ENCODE data around the gene WNT3. TPM values are rescaled to one million over a fixed set of nuclear protein-coding genes. Genes with fewer than 3 reads are reported as not detected.
A peak's percentile ranks its signal among the peaks of the same experiment; 100 is the strongest.

The WNT3 gene
- total RNA-seq, 3 donors from 2014 or later (not counting 1 experiment from before 2014, with no cell fraction given) = 0.07 to 1.4 (median 0.30) TPM

DNA sequence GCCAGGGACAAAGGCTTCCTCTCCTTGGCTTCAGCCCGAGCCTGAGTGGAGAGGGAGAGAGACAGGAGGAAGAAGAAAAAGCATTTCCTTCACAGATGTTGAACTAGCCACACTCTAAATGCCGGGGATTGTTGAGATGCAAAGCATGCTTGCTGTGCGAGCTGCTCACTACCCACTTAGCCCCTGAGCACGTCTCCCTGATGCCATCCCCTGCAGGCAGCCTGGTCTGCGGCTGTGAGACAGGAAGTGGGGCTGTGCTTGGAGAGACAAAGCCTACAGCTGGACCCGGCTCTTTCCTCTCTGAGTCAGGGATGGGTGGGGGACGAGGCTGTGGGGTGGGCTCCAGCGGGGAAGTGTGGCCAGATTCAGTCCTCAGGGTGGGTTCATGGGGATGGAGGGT, 46.6 kb upstream of the WNT3 start:
- DNase-seq = no peak
- Histone ChIP-seq H3K4me1 (ENCODE audit: control insufficient read depth, insufficient read depth, low read length) (peaks cover 8% of the 10 kb centered on the region), H3K36me3 (ENCODE audit: control insufficient read depth, insufficient read depth, low read length) (no peaks in the 10 kb centered on the region), H3K4me3 (ENCODE audit: low read length) (no peak overlapping the region), H3K27me3 (ENCODE audit: control insufficient read depth, insufficient read depth, low read length) (no peaks in the 10 kb centered on the region), H3K27ac (ENCODE audit: low read length) (no peak overlapping the region), H3K9me3 (ENCODE audit: control insufficient read depth, insufficient read depth, low read length) (no peaks in the 10 kb centered on the region)
- H3K4me3 Mint-ChIP-seq = no peak overlapping the region
- no peaks in the 10 kb centered on the region for H3K9me3 Mint-ChIP-seq
- peaks cover 5 to 6% of the 10 kb centered on the region in 2 donors for H3K4me1 Mint-ChIP-seq
- H3K36me3 Mint-ChIP-seq = no peaks in the 10 kb centered on the region
- TF ChIP-seq, protein P1, sequence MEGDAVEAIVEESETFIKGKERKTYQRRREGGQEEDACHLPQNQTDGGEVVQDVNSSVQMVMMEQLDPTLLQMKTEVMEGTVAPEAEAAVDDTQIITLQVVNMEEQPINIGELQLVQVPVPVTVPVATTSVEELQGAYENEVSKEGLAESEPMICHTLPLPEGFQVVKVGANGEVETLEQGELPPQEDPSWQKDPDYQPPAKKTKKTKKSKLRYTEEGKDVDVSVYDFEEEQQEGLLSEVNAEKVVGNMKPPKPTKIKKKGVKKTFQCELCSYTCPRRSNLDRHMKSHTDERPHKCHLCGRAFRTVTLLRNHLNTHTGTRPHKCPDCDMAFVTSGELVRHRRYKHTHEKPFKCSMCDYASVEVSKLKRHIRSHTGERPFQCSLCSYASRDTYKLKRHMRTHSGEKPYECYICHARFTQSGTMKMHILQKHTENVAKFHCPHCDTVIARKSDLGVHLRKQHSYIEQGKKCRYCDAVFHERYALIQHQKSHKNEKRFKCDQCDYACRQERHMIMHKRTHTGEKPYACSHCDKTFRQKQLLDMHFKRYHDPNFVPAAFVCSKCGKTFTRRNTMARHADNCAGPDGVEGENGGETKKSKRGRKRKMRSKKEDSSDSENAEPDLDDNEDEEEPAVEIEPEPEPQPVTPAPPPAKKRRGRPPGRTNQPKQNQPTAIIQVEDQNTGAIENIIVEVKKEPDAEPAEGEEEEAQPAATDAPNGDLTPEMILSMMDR (IDR thresholded peaks at IDR 0.05) = no peak
- H3K27me3 Mint-ChIP-seq (ENCODE audit: low read depth in 2 of 2) = peaks cover 9 to 14% of the 10 kb centered on the region in 2 donors
- intact Hi-C loops (cut with micrococcal nuclease) = no loop called here
- ATAC-seq = peak in 1 of 3 donors; percentile 70
- no peak overlapping the region for H3K27ac Mint-ChIP-seq
- WGBS (ENCODE audit: insufficient coverage) = 3% methylated on average over 8 of the region's 8 CpGs

DNA sequence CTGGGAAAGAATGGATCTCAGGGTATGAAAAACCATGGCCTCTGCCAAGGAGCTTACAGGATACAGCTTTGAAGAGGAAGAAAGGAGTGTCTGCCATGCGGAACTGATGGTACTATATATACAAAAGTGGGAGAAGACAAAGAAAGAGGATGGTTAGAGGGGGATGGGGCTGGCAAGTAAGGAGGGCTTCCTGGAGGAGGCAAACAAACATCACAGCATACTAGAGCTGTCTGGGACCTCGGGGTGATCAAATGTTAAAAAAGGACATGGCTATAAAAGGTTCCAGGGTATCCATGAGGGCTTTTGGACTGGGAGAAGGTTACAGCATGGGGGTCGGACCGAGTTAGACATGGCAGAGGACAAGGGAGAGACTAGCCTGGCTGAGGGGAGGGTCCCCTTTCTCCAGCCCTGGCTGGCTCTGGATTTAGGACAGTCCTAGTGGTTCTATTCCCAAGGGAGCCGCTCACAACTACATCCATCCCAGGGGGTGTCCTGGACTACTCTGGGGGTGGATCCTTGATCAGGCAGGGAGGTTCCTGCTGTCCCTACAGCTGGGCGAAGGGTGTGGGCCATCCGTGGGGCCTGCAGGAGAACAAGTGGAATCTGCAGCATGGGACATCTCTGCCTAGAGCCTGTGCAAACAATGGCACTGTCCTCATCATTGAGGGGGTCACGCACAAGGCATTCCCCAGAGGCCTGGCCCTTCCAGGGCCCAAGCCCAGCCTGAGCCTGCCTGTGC, 45.1 kb upstream of the WNT3 start:
- Mint-ChIP-seq H3K9me3 (no peaks in the 10 kb centered on the region), H3K36me3 (no peaks in the 10 kb centered on the region), H3K27ac (no peak overlapping the region), H3K4me3 (no peak overlapping the region), H3K4me1 (peaks cover 5 to 6% of the 10 kb centered on the region in 2 donors), H3K27me3 (ENCODE audit: low read depth in 2 of 2) (peaks cover 9 to 16% of the 10 kb centered on the region in 2 donors)
- intact Hi-C loops (cut with micrococcal nuclease) = no loop called here
- peaks cover 8% of the 10 kb centered on the region for H3K4me1 ChIP-seq (ENCODE audit: control insufficient read depth, insufficient read depth, low read length)
- DNase-seq = no peak
- ATAC-seq = no peak
- H3K9me3 ChIP-seq (ENCODE audit: control insufficient read depth, insufficient read depth, low read length) = no peaks in the 10 kb centered on the region
- no peak overlapping the region for H3K4me3 ChIP-seq (ENCODE audit: low read length)
- H3K27ac ChIP-seq (ENCODE audit: low read length) = no peak overlapping the region
- WGBS (ENCODE audit: insufficient coverage) = 87% methylated on average over 8 of the region's 8 CpGs
- TF ChIP-seq, protein P1 (IDR thresholded peaks at IDR 0.05) = no peak
- no peaks in the 10 kb centered on the region for H3K27me3 ChIP-seq (ENCODE audit: control insufficient read depth, insufficient read depth, low read length)
- H3K36me3 ChIP-seq (ENCODE audit: control insufficient read depth, insufficient read depth, low read length) = no peaks in the 10 kb centered on the region

DNA sequence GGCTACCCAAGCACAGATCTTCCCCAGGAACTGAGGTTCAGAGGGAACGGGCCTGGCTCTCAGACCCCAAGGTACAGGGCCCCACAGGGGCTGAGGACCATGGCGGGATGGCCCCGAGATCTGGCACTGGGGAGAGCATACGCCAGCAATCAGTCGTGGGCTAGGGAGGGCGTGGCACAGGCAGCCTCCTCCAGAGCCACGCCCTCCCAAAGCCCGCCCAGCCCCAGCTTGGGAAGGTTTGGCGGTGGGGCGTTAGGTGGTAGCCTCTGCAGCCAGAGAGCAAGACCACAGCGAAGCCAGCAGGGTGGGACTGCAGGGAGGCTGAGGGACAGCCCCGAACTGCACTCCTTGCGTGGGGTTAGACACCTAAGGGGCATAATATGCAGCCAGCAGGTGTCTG, 44.5 kb upstream of the WNT3 start:
- H3K4me3 ChIP-seq (ENCODE audit: low read length) = no peak overlapping the region
- H3K27ac Mint-ChIP-seq = no peak overlapping the region
- ATAC-seq (no peak), DNase-seq (no peak)
- H3K27ac ChIP-seq (ENCODE audit: low read length) = no peak overlapping the region
- intact Hi-C loops (cut with micrococcal nuclease) = no loop called here
- no peaks in the 10 kb centered on the region for H3K9me3 Mint-ChIP-seq
- peaks cover 5 to 6% of the 10 kb centered on the region in 2 donors for H3K4me1 Mint-ChIP-seq
- H3K36me3 ChIP-seq (ENCODE audit: control insufficient read depth, insufficient read depth, low read length) = no peaks in the 10 kb centered on the region
- H3K9me3 ChIP-seq (ENCODE audit: control insufficient read depth, insufficient read depth, low read length) = no peaks in the 10 kb centered on the region
- no peak overlapping the region for H3K4me3 Mint-ChIP-seq
- H3K27me3 ChIP-seq (ENCODE audit: control insufficient read depth, insufficient read depth, low read length) = no peaks in the 10 kb centered on the region
- H3K4me1 ChIP-seq (ENCODE audit: control insufficient read depth, insufficient read depth, low read length) = peaks cover 8% of the 10 kb centered on the region
- H3K36me3 Mint-ChIP-seq = no peaks in the 10 kb centered on the region
- TF ChIP-seq, protein P1 (IDR thresholded peaks at IDR 0.05) = no peak
- WGBS (ENCODE audit: insufficient coverage) = 75% methylated on average over 13 of the region's 13 CpGs
- peaks cover 9 to 16% of the 10 kb centered on the region in 2 donors for H3K27me3 Mint-ChIP-seq (ENCODE audit: low read depth in 2 of 2)

DNA sequence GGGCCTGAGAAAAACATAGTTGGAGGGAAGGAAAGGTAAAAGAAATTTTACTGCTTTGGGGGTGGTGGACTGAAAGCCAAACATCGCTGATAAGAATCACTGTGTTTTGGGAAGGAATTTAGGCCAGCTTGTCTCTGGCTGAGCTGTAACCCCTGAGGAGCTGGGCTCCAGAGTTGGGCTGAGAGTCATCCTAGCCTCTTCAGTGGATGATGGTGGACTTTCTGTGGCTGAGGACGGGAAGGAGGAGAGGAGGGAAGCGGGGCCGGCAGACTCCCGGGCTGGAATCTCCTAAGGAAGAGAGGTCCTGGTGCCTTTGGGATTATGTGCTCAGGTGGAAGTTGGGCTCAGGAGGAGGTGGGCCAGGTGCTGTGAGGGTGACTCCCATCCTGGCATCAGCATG, 41.5 kb upstream of the WNT3 start:
- no peaks in the 10 kb centered on the region for H3K36me3 Mint-ChIP-seq
- TF ChIP-seq, protein P1 (IDR thresholded peaks at IDR 0.05) = no peak
- H3K4me3 Mint-ChIP-seq = no peak overlapping the region
- H3K9me3 Mint-ChIP-seq = no peaks in the 10 kb centered on the region
- Histone ChIP-seq H3K27ac (ENCODE audit: low read length) (no peak overlapping the region), H3K27me3 (ENCODE audit: control insufficient read depth, insufficient read depth, low read length) (no peaks in the 10 kb centered on the region), H3K4me1 (ENCODE audit: control insufficient read depth, insufficient read depth, low read length) (peaks cover 6% of the 10 kb centered on the region), H3K36me3 (ENCODE audit: control insufficient read depth, insufficient read depth, low read length) (no peaks in the 10 kb centered on the region), H3K9me3 (ENCODE audit: control insufficient read depth, insufficient read depth, low read length) (no peaks in the 10 kb centered on the region), H3K4me3 (ENCODE audit: low read length) (no peak overlapping the region)
- ATAC-seq (no peak), DNase-seq (no peak)
- H3K4me1 Mint-ChIP-seq = peaks cover 3% of the 10 kb centered on the region in 2 donors
- intact Hi-C loops (cut with micrococcal nuclease) = no loop called here
- WGBS (ENCODE audit: insufficient coverage) = 92% methylated on average over 5 of the region's 5 CpGs
- H3K27ac Mint-ChIP-seq = no peak overlapping the region
- peaks cover 7 to 16% of the 10 kb centered on the region in 2 donors for H3K27me3 Mint-ChIP-seq (ENCODE audit: low read depth in 2 of 2)

Measured in natural killer cell (primary cell).